HG02852 (cell line): Measurements from ENCODE around the gene IBTK.
"Not testable (repeated sequence)": the region's sequence is repeated elsewhere in the genome, so short reads cannot be mapped to it uniquely, and the experiment has no call there.

Source experiments
- ATAC-seq: cut with Tn5 transposase; IDR thresholded peaks from one replicate; pipeline ENCODE4 v1.9.1; 2021; ENCODE audit warnings: mild to moderate bottlenecking, moderate library complexity; ENCODE audit not compliant: unreplicated experiment

Gene IBTK, protein sequence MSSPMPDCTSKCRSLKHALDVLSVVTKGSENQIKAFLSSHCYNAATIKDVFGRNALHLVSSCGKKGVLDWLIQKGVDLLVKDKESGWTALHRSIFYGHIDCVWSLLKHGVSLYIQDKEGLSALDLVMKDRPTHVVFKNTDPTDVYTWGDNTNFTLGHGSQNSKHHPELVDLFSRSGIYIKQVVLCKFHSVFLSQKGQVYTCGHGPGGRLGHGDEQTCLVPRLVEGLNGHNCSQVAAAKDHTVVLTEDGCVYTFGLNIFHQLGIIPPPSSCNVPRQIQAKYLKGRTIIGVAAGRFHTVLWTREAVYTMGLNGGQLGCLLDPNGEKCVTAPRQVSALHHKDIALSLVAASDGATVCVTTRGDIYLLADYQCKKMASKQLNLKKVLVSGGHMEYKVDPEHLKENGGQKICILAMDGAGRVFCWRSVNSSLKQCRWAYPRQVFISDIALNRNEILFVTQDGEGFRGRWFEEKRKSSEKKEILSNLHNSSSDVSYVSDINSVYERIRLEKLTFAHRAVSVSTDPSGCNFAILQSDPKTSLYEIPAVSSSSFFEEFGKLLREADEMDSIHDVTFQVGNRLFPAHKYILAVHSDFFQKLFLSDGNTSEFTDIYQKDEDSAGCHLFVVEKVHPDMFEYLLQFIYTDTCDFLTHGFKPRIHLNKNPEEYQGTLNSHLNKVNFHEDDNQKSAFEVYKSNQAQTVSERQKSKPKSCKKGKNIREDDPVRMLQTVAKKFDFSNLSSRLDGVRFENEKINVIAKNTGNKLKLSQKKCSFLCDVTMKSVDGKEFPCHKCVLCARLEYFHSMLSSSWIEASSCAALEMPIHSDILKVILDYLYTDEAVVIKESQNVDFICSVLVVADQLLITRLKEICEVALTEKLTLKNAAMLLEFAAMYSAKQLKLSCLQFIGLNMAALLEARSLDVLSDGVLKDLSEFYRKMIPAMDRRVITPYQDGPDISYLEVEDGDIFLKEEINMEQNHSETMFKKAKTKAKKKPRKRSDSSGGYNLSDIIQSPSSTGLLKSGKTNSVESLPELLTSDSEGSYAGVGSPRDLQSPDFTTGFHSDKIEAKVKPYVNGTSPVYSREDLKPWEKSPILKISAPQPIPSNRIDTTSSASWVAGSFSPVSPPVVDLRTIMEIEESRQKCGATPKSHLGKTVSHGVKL (N-terminal part only)

DNA sequence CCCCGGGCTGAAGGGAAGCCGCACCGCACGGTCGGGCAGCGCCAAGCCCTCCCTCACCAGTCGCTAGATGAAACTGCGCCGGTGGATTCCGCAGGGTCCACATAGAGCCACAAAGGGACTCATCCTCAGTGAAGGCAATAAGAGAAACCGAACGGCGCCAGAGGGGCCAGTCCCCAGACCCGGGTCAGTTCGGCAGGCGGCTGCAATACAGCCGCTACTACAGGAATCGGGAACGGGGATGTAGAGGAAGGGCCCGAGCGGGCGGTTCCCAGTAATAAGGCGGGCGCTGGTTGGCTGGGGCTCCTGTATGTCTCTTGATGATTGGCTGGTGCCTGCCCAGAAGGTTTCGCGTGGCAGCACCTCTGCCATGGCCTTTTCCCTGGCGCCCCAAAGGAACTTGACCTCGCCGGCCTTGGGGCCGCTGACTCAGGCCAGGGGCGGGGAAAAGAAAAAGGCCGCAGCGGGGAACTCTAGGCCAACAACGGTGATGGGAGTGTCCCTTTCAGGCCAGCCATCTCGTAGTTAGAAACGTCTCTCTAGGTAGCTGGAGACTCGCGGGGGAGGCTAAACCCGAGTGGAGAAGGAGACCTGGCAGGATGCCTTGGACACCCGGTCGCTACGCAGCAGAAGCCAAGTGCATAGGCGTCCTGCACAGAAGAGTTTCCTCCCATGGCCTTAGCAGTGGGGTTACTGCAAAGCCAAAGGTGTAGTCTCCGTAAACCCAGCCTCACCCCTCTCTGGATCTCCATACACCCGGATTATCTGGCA is at the start of gene IBTK:
TSS of gene IBTK (minus strand) at position 240 of the 768 bp plus-strand sequence. CDS start 7,258 bp downstream, outside the sequence.
- peak; percentile 87 for ATAC-seq

DNA sequence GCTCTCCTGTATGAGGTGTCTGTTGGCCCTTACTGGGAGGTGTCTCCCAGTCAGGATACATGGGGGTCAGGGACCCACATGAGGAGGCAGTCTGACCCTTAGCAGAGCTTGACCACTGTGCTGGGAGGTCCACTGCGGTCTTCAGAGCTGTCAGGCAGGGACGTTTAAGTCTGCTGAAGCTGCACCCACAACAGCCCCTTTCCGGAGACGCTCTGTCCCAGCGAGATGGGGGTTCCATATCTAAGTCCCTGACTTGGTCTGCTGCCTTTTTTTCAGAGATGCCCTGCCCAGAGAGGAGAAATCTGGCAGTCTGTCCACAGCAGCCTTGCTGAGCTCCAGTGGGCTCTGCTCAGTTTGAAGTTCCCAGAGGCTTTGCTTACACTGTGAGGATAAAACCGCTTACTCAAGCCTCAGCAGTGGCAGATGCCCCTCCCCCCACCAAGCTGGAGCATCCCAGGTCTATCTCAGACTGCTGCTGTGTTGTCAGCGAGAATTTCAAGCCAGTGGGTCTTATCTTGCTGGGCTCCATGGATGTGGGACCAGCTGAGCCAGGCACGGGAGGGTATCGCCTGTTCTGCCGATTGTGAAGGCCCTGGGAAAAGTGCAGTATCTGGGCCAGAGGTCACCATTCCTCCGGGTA is 36.3 kb upstream of the IBTK start:
- ATAC-seq: no peak

DNA sequence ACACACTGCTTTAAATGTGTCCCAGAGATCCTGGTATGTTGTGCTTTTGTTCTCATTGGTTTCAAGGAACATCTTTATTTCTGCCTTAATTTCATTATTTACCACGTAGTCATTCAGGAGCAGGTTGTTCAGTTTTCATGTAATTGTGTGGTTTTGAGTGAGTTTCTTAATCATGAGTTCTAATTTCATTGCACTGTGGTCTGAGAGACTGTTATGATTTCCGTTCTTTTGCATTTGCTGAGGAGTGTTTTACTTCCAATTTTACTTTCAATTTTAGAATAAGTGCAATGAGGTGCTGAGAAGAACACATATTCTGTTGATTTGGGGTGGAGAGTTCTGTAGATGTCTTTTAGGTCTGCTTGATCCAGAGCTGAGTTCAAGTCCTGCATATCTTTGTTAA is 34.0 kb upstream of the IBTK start:
- ATAC-seq: not testable (repeated sequence)

DNA sequence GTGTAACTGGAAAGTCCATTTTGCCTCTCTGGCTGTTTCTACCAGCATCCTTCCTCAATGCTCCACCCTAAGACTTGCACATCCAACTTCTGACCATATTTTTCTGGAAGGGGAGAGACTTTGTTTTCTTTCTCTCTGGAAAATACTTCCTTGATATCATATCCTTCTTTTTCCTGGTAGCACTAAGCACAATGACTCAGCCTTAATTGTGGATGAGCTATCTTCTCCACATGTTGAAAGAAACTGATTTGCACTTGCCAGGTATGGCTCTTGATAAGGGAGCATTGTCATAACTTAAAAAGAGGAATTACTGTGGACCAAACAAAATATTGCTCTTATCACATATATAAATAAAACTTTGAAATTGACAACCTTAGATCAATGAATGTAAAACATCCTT is 30.1 kb upstream of the IBTK start:
- ATAC-seq: no peak

DNA sequence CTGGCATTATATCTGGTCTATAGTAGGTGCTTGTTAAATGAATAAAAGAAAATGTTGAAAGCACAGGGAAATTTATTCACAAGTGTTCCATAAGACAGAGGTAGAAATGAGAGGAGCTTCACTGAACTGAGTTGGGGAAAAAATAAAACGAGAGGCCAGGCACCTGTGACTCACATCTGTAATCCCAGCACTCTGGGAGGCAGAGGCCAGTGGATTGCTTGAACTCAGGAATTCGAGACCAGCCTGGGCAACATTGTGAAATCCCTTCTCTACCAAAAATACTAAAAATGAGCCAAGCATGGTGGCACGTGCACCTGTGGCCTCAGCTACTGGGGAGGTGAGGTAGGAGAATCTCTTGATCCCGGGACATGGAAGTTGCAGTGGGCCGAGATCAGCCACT is 28.1 kb upstream of the IBTK start:
- no peak for ATAC-seq

DNA sequence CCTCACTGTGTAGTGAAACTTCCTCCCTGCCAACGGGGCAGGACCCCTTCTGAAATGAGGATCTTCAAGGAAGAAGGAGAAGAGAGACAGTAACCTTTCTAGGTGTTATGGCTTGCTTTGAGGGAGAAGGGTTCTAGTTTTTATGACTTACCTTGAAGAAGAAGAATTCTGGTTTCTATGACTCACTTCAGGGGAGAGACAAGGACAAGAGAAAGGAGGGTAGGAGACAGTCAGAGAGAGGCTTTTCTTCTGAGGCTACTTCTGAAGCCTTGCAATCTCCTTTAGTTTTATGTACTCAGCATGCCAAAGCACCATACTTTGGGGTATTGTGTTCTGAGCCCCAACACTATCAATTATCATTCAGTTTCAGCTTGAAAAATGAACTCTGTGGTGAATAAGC is 25.8 kb upstream of the IBTK start:
- no peak for ATAC-seq

DNA sequence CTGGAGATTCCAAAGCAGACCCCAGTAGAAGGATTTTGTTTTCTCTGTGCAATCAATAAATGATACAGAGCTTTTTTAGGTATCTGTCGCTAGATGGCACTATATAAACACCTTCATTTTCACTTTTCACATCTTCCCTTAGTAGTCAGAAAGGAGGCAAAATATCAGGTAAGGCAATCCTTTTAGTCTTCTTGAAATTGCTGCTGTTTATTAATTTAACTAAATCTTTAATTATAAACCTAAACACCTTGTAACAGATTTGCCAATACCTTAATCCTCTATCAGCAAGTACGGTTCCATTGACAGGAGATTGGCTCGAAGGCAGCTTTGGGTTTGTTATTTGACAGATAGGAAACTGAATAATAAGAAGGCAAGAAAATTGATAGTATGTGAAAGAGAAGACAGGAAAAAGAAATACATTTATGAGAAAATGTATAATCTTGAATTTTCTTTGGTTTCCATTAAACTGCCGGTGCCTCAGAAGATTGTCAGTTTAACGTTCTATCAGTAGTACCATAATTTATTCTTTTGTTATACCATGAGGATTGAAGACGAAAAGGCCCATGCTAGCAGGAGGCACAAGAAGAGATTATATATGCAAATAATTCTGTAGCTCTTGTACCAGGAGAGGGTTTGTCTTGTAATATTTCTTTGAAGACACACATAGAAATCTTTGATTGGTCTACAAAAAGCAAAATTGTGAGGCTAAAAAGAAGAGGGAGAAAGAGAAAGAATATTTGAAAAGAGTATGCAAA is 23.5 kb upstream of the IBTK start:
- ATAC-seq: peak; percentile 66

DNA sequence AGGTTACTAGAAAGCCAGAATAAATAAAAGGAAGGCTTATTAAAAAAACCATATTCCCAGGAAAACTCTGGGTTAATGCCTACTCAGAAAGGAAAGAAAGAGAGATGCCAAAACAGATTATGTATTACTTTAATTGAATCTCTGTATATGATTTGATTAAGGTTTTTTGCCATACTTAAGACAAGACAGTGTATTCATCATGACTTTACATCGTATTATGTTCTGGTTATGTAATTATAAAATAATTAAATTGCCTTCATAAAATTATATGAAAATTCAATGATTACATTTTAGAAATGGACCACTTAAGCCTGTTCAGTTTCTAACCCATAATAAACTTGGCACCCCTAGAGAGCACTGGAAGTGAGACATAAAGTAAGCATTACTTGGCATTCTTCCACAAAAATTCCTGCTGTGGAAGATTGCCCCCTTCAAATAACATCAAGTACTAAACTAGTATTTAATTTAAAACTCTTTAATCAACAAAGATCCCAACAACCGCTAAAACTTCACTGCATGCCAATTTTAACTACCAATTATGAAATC is 20.8 kb upstream of the IBTK start:
- ATAC-seq: no peak

DNA sequence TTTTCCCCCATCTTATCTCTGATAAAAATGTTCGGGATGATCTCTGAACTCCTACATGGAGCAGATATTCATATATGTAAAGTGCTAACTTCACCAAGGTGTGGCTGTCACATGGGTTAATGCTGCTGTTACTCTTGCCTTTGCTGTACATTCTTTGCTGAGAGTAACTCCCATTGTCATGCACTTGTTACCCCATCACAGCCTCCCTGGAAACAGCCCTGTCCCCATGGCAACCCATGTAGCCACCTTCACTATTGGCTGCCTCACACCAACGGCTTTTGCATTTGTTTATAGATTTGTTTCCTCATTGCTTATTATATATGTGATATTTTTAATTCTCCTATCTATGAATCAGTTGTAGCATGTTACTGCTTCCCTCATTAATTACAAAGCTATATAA is 17.3 kb upstream of the IBTK start:
- ATAC-seq: no peak

DNA sequence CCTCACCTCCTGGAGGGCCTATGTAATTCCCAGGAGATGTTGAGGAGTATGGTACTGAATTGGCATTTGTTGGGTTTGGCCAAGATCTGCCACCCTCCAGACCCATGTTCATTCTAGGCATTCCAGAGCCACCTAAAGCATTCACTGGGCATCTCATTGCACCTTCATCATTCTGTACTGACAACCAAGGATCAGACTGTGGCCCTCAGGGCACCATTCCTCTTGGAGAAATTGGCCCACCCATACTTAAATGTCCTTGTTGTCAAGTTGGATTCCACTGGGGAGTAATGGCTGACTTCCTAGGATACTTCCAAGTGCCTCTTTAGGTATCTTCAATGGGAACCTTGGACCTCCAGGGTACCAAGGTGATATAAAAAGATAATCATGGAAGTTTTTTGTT is 16.8 kb upstream of the IBTK start:
- no peak for ATAC-seq

DNA sequence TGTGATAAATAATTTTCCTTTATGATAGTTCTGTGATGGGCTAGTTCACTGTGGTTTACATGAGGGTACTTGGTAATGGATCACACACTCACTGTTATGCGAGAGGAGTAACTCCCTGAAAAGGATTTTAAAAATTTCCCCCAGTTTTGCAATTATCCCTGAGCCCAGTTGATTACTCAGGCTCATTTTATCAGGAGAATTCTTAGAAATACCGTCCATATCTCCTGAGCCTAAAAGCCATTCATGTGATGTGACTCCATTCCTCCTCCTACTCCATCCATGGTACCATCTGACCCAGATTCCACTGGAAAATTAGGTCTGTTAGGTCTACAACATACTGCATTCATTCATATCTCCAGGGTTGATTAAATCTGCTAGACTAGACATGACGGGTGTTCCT is 16.4 kb upstream of the IBTK start:
- ATAC-seq: no peak

DNA sequence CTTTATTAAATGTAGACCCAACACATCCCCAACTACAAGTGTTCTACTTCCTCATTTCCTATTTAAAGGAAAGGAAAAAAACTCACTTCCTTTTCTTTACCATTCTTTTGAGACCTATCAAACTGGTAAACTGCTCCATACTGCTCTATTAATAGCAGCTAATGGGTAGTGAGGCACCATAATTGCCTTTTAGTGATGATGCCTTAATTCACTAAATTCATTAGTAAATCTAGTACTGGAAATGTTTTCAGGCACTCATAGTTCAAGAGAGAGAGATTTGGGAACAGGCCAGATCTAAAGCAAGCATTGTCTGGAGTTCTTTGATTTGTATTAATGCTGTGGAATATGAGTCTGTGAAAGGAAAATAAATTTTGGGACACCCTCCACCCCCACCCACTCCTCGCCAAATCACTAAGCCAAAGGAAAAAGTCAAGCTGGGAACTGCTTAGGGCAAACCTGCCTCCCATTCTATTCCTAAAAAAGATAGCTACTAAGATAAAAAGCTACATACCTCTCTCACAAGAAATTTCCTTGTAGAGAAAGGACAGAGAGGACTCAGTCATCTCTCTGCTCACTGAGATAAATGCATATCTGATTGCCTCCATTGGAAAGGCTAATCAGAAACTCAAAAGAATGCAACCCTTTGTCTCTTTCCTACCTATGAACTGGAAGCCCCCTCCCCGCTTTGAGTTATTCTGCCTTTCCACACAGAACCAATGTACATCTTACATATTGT is 13.6 kb upstream of the IBTK start:
- ATAC-seq: no peak

DNA sequence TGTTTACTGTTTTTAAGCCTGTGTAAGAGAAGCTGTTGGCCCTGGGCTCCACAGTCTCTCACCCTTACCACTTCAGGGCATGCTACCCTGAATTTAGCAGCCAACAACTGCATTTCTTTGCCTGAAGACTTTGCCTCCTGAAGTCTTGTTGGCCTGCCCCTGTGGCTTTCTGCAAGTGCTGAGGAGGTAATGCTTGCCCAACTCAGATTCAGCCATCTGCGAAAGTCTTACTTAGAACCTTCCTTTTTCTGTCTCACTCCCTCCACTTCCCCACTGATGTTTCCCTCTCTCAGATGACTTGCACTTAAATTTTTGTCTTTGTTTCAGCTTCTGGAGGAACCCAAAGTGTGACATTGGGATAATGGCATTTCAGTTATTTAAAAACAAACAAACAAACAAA is 11.8 kb upstream of the IBTK start:
- no peak for ATAC-seq

DNA sequence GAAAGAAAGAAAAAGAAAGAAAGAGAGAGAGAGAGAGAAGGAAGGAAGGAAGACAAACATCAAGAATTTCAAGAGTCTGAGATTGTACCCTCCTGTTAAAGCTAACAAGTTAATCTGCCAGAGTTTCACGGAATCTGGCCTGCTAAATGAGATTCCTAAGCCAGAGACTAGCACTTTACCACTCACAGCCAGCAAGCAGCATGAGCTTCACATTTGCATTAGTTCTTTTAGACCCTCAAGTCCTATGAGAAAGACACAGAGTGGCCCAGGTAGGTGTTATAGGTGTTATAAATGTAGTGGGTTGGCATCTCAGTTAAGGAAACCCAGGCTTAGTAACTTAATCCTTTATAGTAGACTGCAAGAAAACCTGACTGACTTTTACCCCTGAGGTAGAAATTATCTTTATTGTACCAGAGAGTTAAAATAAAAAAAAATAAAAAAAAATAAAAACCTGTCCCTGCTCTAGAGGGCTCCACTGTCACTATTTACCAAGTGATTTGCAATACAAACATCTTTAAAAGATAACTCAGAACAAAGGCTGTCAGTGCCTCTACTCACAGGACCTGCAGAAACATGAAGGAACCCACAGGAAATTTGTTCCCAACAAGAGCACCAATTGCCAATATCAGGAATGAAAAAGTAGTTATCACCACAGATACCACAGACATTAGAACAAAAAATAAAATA is 9.7 kb upstream of the IBTK start:
- no peak for ATAC-seq

DNA sequence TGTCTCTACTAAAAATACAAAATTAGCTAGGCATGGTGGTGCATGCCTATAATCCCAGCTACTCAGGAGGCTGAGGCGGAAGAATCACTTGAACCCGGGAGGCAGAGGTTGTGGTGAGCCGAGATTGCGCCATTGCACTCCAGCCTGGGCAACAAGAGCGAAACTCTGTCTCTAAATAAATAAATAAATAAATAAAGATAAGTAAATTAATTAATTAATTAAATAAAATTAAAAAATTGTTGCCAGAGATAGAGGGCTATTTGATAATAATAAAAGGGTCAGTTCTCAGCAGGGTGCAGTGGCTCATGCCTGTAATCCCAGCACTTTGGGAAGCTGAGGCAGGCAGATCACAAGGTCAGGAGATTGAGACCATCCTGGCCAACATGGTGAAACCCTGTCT is 7.2 kb upstream of the IBTK start:
- not testable (repeated sequence) for ATAC-seq

DNA sequence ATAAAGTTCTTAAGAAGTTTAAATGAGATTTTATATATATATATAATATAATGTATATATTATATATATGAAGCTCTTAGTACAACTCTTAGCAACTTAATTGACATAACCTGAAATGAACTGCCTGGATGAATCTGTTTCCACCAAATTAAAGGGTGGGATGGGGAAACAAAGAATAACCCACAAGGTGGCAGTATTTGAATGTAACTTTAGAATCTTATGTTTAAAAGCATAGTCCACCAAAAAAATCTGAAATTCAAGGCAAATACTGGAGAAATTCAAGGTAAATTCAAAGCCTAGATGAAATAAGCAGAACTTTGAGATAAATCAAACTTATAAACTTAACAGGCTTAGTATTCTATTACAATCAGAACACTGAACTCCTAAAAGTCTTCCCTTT is 4.4 kb upstream of the IBTK start:
- no peak for ATAC-seq

DNA sequence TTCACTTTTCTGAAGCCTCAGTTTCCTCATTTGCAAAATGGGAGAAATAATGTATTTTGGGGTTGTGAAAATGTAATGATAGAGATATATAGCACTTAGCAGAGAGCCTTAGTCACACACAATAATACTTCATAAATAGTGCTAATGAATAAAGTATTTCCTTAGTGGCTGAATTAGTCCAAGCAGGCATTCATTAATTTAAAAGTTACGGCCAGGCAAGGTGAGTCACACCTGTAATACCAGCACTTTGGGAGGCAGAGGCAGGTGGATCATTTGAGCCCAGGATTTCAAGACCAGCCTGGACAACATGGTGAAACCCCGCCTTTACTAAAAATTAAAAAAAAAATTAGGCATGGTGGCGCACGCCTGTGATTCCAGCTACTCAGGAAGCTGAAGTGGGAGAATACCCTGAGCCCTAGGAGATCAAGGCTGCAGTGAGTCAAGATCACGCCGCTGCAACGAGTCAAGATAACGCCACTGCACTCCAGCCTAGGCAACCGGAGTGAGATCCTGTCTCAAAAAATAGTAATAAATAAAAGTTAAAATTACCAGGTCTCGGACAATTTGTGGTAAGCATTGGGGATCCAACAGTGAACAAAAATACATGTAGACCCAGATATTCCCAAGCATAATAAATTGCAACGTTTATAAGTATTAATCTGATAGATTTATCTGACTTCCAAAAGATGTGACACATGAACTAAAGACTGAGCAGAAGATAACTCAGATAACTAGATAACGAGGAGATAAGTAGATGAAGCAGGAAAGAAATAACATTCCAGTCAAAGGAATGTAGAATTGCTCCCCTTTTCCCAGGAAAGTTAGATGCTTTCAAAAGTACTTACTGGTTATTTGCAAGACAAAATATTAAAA is 2.1 kb upstream of the IBTK start:
- ATAC-seq: no peak
